K562 (cell line): Measurements from ENCODE around the gene FOXA3. TPM values are rescaled to one million over a fixed set of nuclear protein-coding genes. Genes with fewer than 3 reads are reported as not detected.

Experiments used
- CEBPB ChIP-seq: fragments of 450-650 bp; IDR thresholded peaks from 2 replicates; pipeline ENCODE4 v1.6.1; 2016; ENCODE audit warnings: missing genetic modification characterization, missing compliant biosample characterization
- E2F6 ChIP-seq, 2 experiments: IDR thresholded peaks; 2 replicates each; pipeline ENCODE4 v1.6.1; 2011; ENCODE audit warnings: borderline replicate concordance in 1 of 2, control low read depth in 1 of 2, low read depth in 1 of 2, low read length in 1 of 2, mild to moderate bottlenecking in 1 of 2, mixed read lengths in 1 of 2, moderate library complexity in 1 of 2; ENCODE audit not compliant: insufficient read depth in 1 of 2, insufficient read length in 1 of 2, poor library complexity in 1 of 2, severe bottlenecking in 1 of 2; ENCODE audit errors: extremely low read depth in 1 of 2
- HEY1 ChIP-seq: fragments of 250-450 bp; sonication (Bioruptor Pico); IDR thresholded peaks from 2 replicates; pipeline ENCODE4 v1.5.0; 2020; ENCODE audit warnings: mild to moderate bottlenecking, moderate library complexity, borderline replicate concordance
- KLF13 ChIP-seq: fragments of 450-650 bp; IDR thresholded peaks from 2 replicates; pipeline ENCODE4 v1.6.1; 2016; ENCODE audit warnings: missing genetic modification characterization, low read depth, mild to moderate bottlenecking, missing compliant biosample characterization, moderate library complexity, borderline replicate concordance
- POLR2G ChIP-seq: fragments of 200-400 bp; formaldehyde crosslinking; IDR thresholded peaks from 2 replicates; pipeline ENCODE4 v1.6.1; 2017; ENCODE audit warnings: low read depth, mild to moderate bottlenecking, antibody characterized with exemption, low read length, moderate library complexity
- RBBP5 ChIP-seq: fragments of 200-600 bp; sonication (generic); IDR thresholded peaks from 2 replicates; pipeline ENCODE4 v1.6.1; 2012; ENCODE audit warnings: borderline replicate concordance, mild to moderate bottlenecking, low read length, control low read depth, inconsistent platforms; ENCODE audit not compliant: insufficient read depth, poor library complexity, severe bottlenecking
- STAG1 ChIP-seq: sonication (generic); formaldehyde crosslinking; IDR thresholded peaks from 2 replicates; pipeline ENCODE4 v1.5.0; 2020; ENCODE audit warnings: missing genetic modification reagents, borderline replicate concordance
- TCF3 ChIP-seq: sonication (generic); formaldehyde crosslinking; IDR thresholded peaks from 2 replicates; pipeline ENCODE4 v1.4.0; 2020; ENCODE audit warnings: mild to moderate bottlenecking, missing genetic modification reagents
- ZNF3 ChIP-seq: fragments of 250-450 bp; sonication (Bioruptor Pico); IDR thresholded peaks from 2 replicates; pipeline ENCODE4 v1.5.0; 2021; ENCODE audit warnings: mild to moderate bottlenecking, moderate library complexity
- ZNF655 ChIP-seq: fragments of 250-450 bp; sonication (Bioruptor Pico); IDR thresholded peaks from 2 replicates; pipeline ENCODE4 v1.5.0; 2021
- polyA plus RNA-seq, 8 experiments: library from polyadenylated mRNA; depleted of rRNA in 4 of 8; stranded (reverse) in 5 of 8; unstranded in 3 of 8; fragments of >200 nt; fragmentation: Nextera tagmentation in 2 of 8; fragmentation: Illumina TruSeq in 1 of 8; extraction: Ambion mirVana in 2 of 8; extraction: Trizol in 1 of 8; gene quantifications; 2 replicates each; pipeline versions ENCODE4 v1.2.1 to v1.2.3, GENCODE V29; 2011 to 2014; ENCODE audit warnings: inconsistent platforms in 1 of 8, missing spikeins in 1 of 8
- total RNA-seq, 7 experiments: library from RNA; depleted of rRNA in 6 of 7; stranded (reverse); fragments of >200 nt in 6 of 7; fragmentation: Illumina TruSeq in 2 of 7; extraction: Trizol in 2 of 7; gene quantifications; 2 replicates each; pipeline versions ENCODE4 v1.2.1 to v1.2.3, GENCODE V29; 2011 to 2021; ENCODE audit warnings: low replicate concordance in 1 of 7
- TF ChIP-seq, protein P1 (sequence below): sonication (generic); formaldehyde crosslinking; IDR thresholded peaks from 2 replicates; pipeline ENCODE4 v1.8.1; 2023; ENCODE audit warnings: mild to moderate bottlenecking, missing genetic modification reagents
- TF ChIP-seq, protein P2 (sequence below): fragments of 450-650 bp; formaldehyde crosslinking; IDR thresholded peaks from 2 replicates; pipeline ENCODE4 v1.4.0; 2020; ENCODE audit warnings: mild to moderate bottlenecking, mixed read lengths

The FOXA3 gene
- total and polyA plus RNA-seq, 9 of the 15 experiments (the other 6 are each of a cell fraction or from before 2014, with no cell fraction given), result 1.3 to 15.5 (median 4.7) TPM

- TF ChIP-seq, protein P1, sequence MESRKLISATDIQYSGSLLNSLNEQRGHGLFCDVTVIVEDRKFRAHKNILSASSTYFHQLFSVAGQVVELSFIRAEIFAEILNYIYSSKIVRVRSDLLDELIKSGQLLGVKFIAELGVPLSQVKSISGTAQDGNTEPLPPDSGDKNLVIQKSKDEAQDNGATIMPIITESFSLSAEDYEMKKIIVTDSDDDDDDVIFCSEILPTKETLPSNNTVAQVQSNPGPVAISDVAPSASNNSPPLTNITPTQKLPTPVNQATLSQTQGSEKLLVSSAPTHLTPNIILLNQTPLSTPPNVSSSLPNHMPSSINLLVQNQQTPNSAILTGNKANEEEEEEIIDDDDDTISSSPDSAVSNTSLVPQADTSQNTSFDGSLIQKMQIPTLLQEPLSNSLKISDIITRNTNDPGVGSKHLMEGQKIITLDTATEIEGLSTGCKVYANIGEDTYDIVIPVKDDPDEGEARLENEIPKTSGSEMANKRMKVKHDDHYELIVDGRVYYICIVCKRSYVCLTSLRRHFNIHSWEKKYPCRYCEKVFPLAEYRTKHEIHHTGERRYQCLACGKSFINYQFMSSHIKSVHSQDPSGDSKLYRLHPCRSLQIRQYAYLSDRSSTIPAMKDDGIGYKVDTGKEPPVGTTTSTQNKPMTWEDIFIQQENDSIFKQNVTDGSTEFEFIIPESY (CRISPR knock-in tag), result peak; percentile 96
- TF ChIP-seq STAG1 (CRISPR knock-in tag) (0 out of 2 replicates have a peak, but pooled peaks have one; percentile 13), E2F6 (IDR thresholded peaks at IDR 0.05; ENCODE audit: borderline replicate concordance in 1 of 2, extremely low read depth in 1 of 2, insufficient read depth in 1 of 2, insufficient read length in 1 of 2, low read depth in 1 of 2, low read length in 1 of 2, poor library complexity in 1 of 2, severe bottlenecking in 1 of 2) (peak in 1 of 2 experiments; percentile 6), ZNF655 (no peak), KLF13 (tag) (no peak), HEY1 (no peak), POLR2G (peak; percentile 27; the same call in 1 of the 2 replicates), TCF3 (no peak), CEBPB (tag) (peak; percentile 62), RBBP5 (peak; percentile 36), ZNF3 (no peak)
- TF ChIP-seq, protein P2, sequence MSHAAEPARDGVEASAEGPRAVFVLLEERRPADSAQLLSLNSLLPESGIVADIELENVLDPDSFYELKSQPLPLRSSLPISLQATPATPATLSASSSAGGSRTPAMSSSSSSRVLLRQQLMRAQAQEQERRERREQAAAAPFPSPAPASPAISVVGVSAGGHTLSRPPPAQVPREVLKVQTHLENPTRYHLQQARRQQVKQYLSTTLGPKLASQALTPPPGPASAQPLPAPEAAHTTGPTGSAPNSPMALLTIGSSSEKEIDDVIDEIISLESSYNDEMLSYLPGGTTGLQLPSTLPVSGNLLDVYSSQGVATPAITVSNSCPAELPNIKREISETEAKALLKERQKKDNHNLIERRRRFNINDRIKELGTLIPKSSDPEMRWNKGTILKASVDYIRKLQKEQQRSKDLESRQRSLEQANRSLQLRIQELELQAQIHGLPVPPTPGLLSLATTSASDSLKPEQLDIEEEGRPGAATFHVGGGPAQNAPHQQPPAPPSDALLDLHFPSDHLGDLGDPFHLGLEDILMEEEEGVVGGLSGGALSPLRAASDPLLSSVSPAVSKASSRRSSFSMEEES, result no peak
Observed at GRCh38 chr19:45901432-45901911, 37.3 kb downstream of the FOXA3 start (continued).
